Gastroesophageal sphincter (tissue), 3 donors: ENCODE measurements around the gene ATP6V0D1.

Experiments used
- EP300 ChIP-seq: sonication (generic); formaldehyde crosslinking; IDR thresholded peaks from one replicate; pipeline ENCODE4 v1.6.1; 2017; ENCODE audit warnings: antibody characterized with exemption, mild to moderate bottlenecking
- POLR2A ChIP-seq, 2 donors: fragments of 450-650 bp; IDR thresholded peaks; one replicate each; pipeline ENCODE4 v1.6.1; 2017; ENCODE audit warnings: antibody characterized with exemption in 2 of 2, mild to moderate bottlenecking in 2 of 2, moderate library complexity in 1 of 2
- POLR2AphosphoS5 ChIP-seq: sonication (generic); formaldehyde crosslinking; IDR thresholded peaks from one replicate; pipeline ENCODE4 v1.6.1; 2017; ENCODE audit warnings: antibody characterized with exemption
- TF ChIP-seq, protein P1 (sequence below), 4 experiments: fragments of 200-600 bp in 2 of 4; fragments of 450-650 bp in 2 of 4; sonication (generic) in 1 of 4; IDR thresholded peaks; one replicate each; pipeline ENCODE4 v1.5.1; 2017 to 2019; ENCODE audit warnings: antibody characterized with exemption in 4 of 4, mild to moderate bottlenecking in 2 of 4, moderate library complexity in 2 of 4

DNA sequence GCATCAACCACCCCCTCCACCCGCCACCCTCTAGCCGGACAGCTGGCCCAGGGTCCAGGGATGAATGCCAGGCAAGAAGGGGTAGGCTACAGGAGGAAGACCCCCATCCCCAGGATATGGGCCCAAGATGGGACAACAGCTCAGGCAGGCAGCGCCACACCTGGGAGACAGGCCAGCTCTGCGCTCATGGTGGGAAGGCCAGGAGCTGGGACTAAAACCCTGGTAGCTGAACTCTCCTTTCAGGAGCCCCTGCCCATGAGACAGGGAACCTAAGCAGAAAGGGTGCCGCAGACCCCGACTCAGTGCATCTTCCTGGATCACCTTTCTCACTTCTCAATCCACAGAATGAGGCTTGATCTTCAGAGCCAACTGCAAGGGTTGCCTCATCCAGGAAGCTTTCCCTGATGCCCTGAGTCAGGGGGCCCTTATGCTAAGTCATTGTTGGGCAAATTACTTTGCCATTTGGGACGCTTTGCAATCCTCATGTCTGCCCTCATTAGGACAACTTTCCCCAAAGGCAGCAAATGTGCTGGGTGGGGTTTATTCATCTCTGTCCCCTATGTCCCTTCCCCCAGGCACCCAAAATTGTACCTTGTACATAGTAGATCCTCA, 73.7 kb downstream of the ATP6V0D1 start:
- TF ChIP-seq POLR2A (IDR thresholded peaks at IDR 0.05) = no peak
- TF ChIP-seq EP300 = no peak
- TF ChIP-seq, protein P1, sequence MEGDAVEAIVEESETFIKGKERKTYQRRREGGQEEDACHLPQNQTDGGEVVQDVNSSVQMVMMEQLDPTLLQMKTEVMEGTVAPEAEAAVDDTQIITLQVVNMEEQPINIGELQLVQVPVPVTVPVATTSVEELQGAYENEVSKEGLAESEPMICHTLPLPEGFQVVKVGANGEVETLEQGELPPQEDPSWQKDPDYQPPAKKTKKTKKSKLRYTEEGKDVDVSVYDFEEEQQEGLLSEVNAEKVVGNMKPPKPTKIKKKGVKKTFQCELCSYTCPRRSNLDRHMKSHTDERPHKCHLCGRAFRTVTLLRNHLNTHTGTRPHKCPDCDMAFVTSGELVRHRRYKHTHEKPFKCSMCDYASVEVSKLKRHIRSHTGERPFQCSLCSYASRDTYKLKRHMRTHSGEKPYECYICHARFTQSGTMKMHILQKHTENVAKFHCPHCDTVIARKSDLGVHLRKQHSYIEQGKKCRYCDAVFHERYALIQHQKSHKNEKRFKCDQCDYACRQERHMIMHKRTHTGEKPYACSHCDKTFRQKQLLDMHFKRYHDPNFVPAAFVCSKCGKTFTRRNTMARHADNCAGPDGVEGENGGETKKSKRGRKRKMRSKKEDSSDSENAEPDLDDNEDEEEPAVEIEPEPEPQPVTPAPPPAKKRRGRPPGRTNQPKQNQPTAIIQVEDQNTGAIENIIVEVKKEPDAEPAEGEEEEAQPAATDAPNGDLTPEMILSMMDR (IDR thresholded peaks at IDR 0.05) = no peak
- no peak for TF ChIP-seq POLR2AphosphoS5
